22Rv1 (cell line): ENCODE data around the gene KITLG.

Experiments used
- CTCF ChIP-seq: fragments of 450-650 bp; IDR thresholded peaks from 2 replicates; pipeline ENCODE4 v1.5.1; 2017; ENCODE audit warnings: mild to moderate bottlenecking
- ZFX ChIP-seq: fragments of 450-650 bp; IDR thresholded peaks from 2 replicates; pipeline ENCODE4 v1.6.1; 2017; ENCODE audit warnings: antibody characterized with exemption, borderline replicate concordance

GRCh38 chr12:88574278-88574677 is 6.0 kb downstream of the KITLG start:
- no peak for TF ChIP-seq CTCF
- no peak for TF ChIP-seq ZFX
